Renal pelvis (tissue), 12 donors: Measurements from ENCODE around the gene CLEC20A. TPM values are rescaled to one million over a fixed set of nuclear protein-coding genes. Genes with fewer than 3 reads are reported as not detected.

ENCODE experiments used
- DNase-seq: peaks from one replicate; pipeline ENCODE4 v3.0.0-alpha.2; 2013
- long read RNA-seq, 16 experiments: transcript quantifications; one replicate each; lab custom pipeline, GENCODE V29; 2026
- polyA plus RNA-seq, 3 donors: library from polyadenylated mRNA; unstranded; fragments of 120-200 nt; gene quantifications; one replicate each; pipeline ENCODE4 v1.2.1, GENCODE V29; 2013; ENCODE audit not compliant: insufficient read length in 3 of 3

Gene CLEC20A
- polyA plus RNA-seq, result under 1 TPM; 0.36 to 0.60 (median 0.56) TPM
- long read RNA-seq, donor 1, result 0 reads
- long read RNA-seq, donor 2, result 0 reads
- long read RNA-seq, donor 3, result 0 reads
- long read RNA-seq, donor 4, result 0 reads
- long read RNA-seq, donor 5, result 0 reads
- long read RNA-seq, donor 6, result 0 reads
- long read RNA-seq, donor 7, result 0 reads
- long read RNA-seq, donor 8, result 0 reads
- long read RNA-seq, donor 9, result 0 reads
- long read RNA-seq, donor 10, result 0 reads
- long read RNA-seq, donor 11, result 0 reads
- long read RNA-seq, donor 12, result 0 reads
- long read RNA-seq, donor 13, result 0 reads
- long read RNA-seq, donor 14, result 0 reads
- long read RNA-seq, donor 15, result 0 reads
- long read RNA-seq, donor 16, result 0 reads

GRCh38 chr1:178496410-178497135, at the start of gene CLEC20A:
Gene CLEC20A, minus strand, starts transcription at chr1:178496964. Its CDS starts 25 bp downstream, at chr1:178496939.
- no peak for DNase-seq

- no peak for DNase-seq
Measured at GRCh38 chr1:178544531-178544930, 47.8 kb upstream of the CLEC20A start.

DNA sequence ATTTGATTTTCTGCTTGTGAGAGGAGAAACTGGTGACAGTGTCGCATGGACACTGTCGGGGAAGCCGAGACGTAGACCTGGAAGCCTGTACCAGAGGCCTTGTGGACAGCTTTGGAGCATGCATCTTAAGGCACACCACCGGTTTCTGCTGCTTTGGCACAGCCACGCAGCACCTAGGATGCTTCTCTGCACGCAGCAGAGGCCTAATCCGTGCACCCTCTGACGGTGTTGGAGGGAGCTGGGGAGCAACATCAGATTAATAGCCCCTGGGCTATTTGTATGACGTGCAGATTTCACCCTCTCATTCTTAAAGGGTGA, 46.5 kb upstream of the CLEC20A start:
- no peak for DNase-seq

GRCh38 chr1:178542554-178543289, 46.0 kb upstream of the CLEC20A start:
- peak; percentile 87 for DNase-seq

GRCh38 chr1:178541829-178542553, 45.2 kb upstream of the CLEC20A start:
- DNase-seq, result peak; percentile 64

GRCh38 chr1:178541379-178541778, 44.6 kb upstream of the CLEC20A start:
- DNase-seq, result no peak

DNA sequence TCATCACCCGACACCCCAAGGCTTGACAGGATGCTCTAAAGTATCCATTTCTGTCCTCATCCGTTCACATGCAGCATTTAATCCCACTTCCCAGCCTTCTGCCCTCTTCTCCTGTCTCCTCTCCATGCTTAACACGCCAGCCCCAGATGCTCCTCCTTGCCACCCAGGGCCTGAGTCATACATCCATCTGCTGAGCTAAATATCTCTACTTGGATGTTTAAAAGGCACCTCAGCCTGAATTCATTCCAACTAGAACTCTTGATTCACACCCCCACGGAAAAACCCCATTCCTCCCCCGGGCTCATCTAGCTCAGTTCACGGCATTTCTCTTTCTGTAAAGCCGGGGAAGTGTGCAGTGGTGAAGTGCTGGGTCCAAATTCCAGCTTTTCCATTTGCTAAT, 43.9 kb upstream of the CLEC20A start:
- DNase-seq, result no peak

- no peak for DNase-seq
Measured at GRCh38 chr1:178540204-178540603, 43.4 kb upstream of the CLEC20A start.

- DNase-seq, result no peak
Measured at GRCh38 chr1:178539291-178539690, 42.5 kb upstream of the CLEC20A start.

- no peak for DNase-seq
Measured at GRCh38 chr1:178538192-178538916, 41.6 kb upstream of the CLEC20A start.

GRCh38 chr1:178537382-178538090, 40.8 kb upstream of the CLEC20A start:
- no peak for DNase-seq

DNA sequence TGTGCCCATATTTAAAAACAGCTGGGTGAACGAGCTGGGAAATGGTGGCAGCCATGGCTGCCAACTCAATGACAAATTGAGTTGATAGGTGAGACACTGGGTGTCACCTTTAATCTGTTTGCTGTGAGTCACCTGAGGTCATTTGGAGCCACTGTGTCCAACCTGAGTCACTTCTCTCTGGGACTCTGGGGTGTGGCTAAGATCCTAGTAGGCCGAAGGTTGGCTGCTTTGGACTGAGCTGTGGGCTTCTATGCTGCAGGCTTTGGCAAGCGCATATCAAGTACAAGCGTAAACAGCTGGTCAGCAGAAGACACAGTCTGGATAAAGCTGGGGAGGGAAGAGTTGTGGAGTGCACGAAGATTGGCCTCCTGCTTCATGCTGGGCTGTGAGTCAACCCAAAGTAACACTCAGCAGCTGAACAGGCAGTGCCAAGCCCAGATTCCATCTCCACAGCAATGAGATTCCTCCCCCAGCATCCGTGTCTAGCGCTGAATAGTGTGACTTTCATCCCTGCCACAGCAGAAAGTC, 40.1 kb upstream of the CLEC20A start:
- no peak for DNase-seq

GRCh38 chr1:178536329-178536728, 39.6 kb upstream of the CLEC20A start:
- DNase-seq, result no peak

DNA sequence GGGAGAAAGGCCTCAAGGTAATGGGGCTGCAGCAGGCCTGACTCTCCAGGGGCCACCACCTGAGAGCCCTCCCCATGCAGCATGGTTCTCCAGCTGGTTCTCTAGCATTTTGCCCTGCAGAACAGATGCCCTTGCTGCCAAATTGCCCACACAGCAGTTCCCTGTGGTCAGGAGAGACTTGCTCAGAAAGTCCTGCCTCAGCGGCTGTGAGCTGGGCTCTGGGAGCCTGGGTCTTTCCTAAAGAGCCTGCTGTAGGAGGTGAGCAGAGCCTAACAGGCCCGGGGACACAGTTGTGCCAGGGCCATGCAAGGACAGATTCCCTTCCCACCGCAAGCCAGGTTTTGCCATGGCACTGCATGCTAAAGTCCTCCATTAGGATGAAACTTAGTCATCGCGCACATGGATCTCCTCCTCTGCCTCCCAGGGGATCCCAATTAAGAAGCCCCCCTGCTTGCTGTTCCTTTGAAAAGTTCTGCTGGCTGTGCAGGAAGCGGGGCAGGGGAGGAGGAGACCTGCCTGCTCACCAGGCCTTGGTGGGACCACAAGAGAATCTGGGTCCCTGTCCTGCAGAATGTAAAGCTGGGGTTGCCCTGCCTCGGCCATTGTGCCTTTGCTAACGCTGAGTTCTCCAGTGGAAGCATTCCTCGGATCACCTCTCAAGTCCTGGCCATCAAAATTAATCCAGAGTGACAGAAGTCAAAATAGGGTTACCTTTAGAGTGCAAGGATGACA, 37.5 kb upstream of the CLEC20A start:
- DNase-seq, result no peak

- DNase-seq, result no peak
Measured at GRCh38 chr1:178533121-178533946, 36.6 kb upstream of the CLEC20A start.

GRCh38 chr1:178532392-178532791, 35.6 kb upstream of the CLEC20A start:
- peak; percentile 72 for DNase-seq

GRCh38 chr1:178531887-178532286, 35.1 kb upstream of the CLEC20A start:
- no peak for DNase-seq

DNA sequence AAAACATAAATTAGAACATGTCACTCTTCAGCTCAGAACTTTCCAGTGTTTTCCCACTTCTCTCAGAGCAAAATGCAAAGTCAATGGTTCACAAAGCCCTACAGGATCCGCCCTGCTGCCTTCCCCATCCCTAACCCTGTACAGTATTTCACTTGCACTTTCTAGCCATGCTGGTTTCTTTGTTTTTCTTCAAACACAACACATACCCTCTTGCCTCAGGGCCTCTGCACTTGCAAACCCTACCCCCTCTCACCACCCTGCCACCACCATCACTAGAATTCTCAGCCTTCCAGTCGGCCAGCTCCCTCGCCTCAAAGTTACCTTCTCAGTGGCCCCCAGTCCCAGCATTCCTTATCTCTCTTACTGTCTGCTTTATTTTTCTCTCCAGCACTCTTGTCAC, 33.7 kb upstream of the CLEC20A start:
- no peak for DNase-seq

- no peak for DNase-seq
Measured at GRCh38 chr1:178530037-178530402, 33.3 kb upstream of the CLEC20A start.
